Measurements from ENCODE around the gene CYFIP2.

- no peak for TF ChIP-seq CTCF (IDR thresholded peaks at IDR 0.05)
- no peak for TF ChIP-seq POLR2A (IDR thresholded peaks at IDR 0.05)
Observed at GRCh38 chr5:157415838-157416237, 149.9 kb downstream of the CYFIP2 start.

Data from Peyer's patch (tissue), 4 donors.